ENCODE data around the gene DISP2.
A peak's percentile ranks its signal among the peaks of the same experiment; 100 is the strongest.

DISP2 gene

DNA sequence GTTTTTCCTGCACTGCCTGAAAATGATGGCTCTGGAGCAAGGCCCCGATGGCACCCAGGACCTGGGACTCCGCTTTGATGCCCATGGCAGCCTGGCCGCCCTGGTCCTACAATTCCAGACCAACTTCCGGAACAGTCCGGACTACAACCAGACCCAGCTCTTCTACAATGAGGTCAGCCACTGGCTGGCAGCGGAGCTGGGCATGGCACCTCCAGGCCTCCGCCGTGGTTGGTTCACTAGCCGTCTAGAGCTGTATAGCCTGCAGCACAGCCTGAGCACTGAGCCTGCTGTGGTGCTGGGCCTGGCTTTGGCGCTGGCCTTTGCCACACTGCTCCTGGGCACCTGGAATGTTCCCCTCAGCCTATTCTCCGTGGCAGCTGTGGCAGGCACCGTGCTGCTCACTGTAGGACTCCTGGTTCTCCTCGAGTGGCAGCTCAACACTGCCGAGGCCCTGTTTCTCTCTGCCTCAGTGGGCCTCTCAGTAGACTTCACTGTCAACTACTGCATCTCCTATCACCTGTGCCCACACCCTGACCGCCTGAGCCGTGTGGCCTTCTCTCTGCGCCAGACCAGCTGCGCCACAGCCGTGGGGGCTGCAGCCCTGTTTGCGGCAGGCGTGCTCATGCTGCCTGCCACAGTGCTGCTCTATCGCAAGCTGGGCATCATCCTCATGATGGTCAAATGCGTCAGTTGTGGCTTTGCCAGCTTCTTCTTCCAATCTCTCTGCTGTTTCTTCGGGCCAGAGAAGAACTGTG is 10.9 kb downstream of the DISP2 start:
- no peaks in the 10 kb centered on the region for H3K36me3 ChIP-seq (ENCODE audit: insufficient read depth, low read length)
- H3K9me3 ChIP-seq (ENCODE audit: control insufficient read depth, insufficient read depth, low read length), result no peaks in the 10 kb centered on the region; the same call in 1 of the 2 replicates
- H3K9ac ChIP-seq (ENCODE audit: low read depth, low read length), result no peak overlapping the region
- H3K4me1 ChIP-seq (ENCODE audit: insufficient read depth, low read length), result peaks cover 9% of the 10 kb centered on the region

DNA sequence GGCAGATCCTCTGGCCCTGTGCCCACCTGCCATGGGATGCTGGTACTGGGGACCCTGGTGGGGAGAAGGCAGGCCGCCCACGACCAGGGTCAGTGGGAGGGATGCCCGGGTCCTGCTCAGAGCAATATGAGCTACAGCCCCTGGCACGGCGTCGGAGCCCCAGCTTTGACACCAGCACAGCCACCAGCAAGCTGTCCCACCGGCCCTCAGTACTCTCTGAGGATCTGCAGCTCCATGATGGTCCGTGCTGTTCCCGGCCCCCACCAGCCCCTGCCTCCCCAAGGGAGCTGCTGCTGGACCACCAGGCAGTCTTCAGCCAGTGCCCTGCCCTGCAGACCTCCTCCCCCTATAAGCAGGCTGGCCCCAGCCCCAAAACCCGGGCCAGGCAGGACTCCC is 11.5 kb downstream of the DISP2 start:
- Histone ChIP-seq H3K36me3 (ENCODE audit: insufficient read depth, low read length) (no peaks in the 10 kb centered on the region), H3K9ac (ENCODE audit: low read depth, low read length) (no peak overlapping the region), H3K4me1 (ENCODE audit: insufficient read depth, low read length) (peaks cover 9% of the 10 kb centered on the region), H3K9me3 (ENCODE audit: control insufficient read depth, insufficient read depth, low read length) (no peaks in the 10 kb centered on the region; the same call in 1 of the 2 replicates)

DNA sequence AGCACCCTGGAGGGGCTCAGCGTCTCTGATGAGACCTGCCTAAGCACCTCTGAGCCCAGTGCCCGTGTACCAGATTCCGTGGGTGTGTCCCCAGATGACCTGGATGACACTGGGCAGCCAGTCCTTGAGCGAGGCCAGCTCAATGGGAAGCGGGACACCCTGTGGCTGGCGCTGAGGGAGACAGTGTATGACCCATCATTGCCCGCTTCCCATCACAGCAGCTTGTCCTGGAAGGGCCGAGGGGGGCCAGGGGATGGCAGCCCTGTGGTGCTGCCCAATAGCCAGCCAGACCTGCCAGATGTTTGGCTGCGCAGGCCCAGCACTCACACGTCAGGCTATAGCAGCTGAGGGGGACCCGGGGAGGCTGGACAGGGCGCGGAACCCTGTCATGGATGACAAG is 12.0 kb downstream of the DISP2 start:
- Histone ChIP-seq H3K36me3 (ENCODE audit: insufficient read depth, low read length) (no peaks in the 10 kb centered on the region), H3K4me1 (ENCODE audit: insufficient read depth, low read length) (peaks cover 9% of the 10 kb centered on the region), H3K9ac (ENCODE audit: low read depth, low read length) (no peak overlapping the region), H3K9me3 (ENCODE audit: control insufficient read depth, insufficient read depth, low read length) (no peaks in the 10 kb centered on the region; the same call in 1 of the 2 replicates)

DNA sequence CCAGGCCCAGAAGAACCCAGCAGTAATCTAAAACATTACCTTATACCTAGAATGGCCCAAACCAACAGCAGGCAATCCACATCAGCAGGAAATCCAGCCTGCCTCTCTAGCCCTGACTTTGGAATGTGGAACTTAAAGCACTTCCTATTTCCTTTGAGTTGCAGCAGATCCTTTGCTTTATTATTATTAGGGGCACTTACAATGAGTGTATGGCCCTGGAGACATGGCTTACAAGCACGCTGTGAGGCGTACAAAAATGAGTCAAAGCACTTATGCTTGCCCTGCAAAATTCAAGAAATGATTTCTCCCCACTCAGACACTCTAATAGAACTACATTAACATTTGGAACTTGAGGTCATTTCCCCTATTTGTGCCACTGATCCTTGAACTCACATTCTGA is 15.0 kb downstream of the DISP2 start:
- Histone ChIP-seq H3K4me1 (ENCODE audit: insufficient read depth, low read length) (peaks cover 9% of the 10 kb centered on the region), H3K9ac (ENCODE audit: low read depth, low read length) (no peak overlapping the region), H3K36me3 (ENCODE audit: insufficient read depth, low read length) (no peaks in the 10 kb centered on the region), H3K9me3 (ENCODE audit: control insufficient read depth, insufficient read depth, low read length) (no peaks in the 10 kb centered on the region; the same call in 1 of the 2 replicates)

DNA sequence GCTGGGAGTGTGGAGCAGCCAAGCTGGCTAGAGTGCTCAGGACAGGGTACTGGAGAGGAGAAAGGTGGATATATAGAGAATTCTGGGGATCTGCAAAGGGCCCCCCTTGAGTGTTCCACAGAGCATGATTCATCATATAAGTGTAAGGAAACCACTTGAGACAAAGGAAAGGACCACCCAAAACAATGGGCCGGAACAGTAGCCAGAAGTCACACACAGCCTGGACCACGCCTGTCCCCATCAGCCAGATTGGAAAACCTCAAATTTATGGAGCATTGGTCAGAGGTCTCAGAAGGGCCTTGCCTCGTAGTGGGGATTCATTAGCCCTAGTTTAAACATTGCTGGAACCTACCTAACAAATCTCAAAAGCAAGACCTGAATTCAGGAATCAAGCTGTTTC is 19.6 kb downstream of the DISP2 start:
- no peak overlapping the region for H3K9ac ChIP-seq (ENCODE audit: low read depth, low read length)
- no peaks in the 10 kb centered on the region for H3K9me3 ChIP-seq (ENCODE audit: control insufficient read depth, insufficient read depth, low read length)
- H3K4me1 ChIP-seq (ENCODE audit: insufficient read depth, low read length), result peaks cover 9% of the 10 kb centered on the region
- no peaks in the 10 kb centered on the region for H3K36me3 ChIP-seq (ENCODE audit: insufficient read depth, low read length)

DNA sequence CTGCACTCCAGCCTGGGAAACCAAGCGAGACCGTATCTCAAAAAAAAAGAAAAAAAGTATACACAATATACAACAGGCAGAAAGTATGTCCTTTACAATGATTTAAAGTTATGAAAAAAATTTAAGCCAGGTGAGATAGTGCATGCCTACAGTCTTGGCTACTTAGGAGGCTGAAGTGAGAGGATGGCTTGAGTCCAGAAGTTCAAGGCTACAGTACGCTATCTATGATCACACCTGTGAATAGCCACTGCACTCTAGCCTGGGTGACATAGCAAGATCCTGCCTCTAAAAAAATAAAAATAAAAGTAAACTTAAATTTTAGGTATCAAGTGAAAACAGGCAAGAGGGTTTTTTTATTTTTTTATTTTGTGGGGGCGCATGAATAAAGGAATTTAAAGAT is 21.4 kb downstream of the DISP2 start:
- no peaks in the 10 kb centered on the region for H3K9me3 ChIP-seq (ENCODE audit: control insufficient read depth, insufficient read depth, low read length)
- H3K9ac ChIP-seq (ENCODE audit: low read depth, low read length), result no peak overlapping the region

DNA sequence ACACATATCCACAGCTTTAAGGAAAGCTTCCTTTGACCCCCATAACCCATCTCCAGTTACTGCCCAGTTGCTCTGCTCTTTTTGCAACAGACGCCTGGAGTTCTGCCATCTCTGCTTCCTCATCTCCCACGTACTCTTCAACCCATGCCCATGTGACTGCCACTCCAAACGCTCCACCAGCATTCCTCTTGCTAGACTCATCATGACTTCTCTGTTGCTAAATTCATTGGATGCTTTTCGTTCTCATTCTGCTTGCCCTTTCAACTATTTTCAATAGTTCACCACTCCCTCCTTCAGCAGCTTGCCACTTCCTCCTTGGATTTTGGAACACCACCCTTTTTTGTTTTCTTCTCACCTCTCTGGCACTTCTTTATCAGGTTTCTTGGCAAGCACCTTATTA is 21.8 kb downstream of the DISP2 start:
- Histone ChIP-seq H3K9ac (ENCODE audit: low read depth, low read length) (no peak overlapping the region), H3K9me3 (ENCODE audit: control insufficient read depth, insufficient read depth, low read length) (no peaks in the 10 kb centered on the region), H3K36me3 (ENCODE audit: insufficient read depth, low read length) (no peaks in the 10 kb centered on the region), H3K4me1 (ENCODE audit: insufficient read depth, low read length) (peaks cover 7% of the 10 kb centered on the region; the same call in 1 of the 2 replicates)

More for the DNA sequence above, 21.4 kb downstream of the DISP2 start:
- peaks cover 7% of the 10 kb centered on the region; the same call in 1 of the 2 replicates for H3K4me1 ChIP-seq (ENCODE audit: insufficient read depth, low read length)
- no peaks in the 10 kb centered on the region for H3K36me3 ChIP-seq (ENCODE audit: insufficient read depth, low read length)

DNA sequence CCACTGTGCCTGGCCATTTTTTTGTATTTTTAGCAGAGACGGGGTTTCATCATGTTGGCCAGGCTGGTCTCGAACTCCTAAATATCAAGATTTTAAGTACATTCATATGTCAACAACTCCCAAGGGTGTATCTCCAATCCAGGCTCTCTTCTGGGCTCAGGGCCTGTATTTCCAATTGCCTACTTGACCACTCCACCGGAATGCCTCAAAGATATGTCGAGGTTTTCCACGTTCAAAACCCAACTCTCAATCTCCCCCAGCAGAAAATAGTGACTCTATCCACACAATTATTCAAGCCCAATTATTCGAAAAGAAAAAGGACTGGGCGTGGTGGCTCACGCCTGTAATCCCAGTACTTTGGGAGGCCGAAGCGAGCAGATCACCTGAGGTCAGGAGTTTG is 22.6 kb downstream of the DISP2 start:
- H3K36me3 ChIP-seq (ENCODE audit: insufficient read depth, low read length), result peaks cover 3% of the 10 kb centered on the region; the same call in 1 of the 2 replicates
- no peaks in the 10 kb centered on the region for H3K9me3 ChIP-seq (ENCODE audit: control insufficient read depth, insufficient read depth, low read length)
- no peak overlapping the region for H3K9ac ChIP-seq (ENCODE audit: low read depth, low read length)
- H3K4me1 ChIP-seq (ENCODE audit: insufficient read depth, low read length), result peaks cover 7% of the 10 kb centered on the region; the same call in 1 of the 2 replicates

DNA sequence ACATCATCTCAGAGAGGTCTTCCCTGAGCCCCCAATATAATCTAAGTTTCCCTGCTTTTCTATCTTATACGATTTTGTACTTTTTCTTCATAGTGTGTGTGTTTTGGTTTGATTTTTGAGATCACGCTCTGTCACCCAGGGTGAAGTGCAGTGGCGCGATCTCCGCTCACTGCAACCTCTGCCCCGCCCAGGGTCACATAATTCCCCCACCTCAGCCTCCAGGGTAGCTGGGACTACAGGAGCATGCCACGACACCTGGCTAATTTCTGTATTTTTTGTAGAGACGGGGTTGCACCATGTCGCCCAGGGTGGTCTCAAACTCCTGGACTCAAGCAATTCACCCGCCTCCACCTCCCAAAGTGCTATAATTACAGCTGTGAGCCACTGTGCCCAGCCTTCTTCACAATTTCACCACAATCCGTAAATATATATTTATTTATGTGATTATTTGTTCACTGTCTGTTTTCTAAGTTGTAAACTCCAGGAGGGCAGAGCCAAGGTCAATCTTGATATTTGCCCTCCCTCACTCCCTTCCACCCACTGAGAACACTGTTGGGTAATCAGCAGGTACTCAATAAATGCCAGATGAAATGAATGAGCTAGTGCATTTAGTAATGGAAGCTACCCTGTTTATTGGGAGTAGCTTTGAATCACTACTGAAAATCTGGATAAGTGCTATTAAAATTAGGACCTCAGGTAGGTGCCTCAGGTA is 24.0 kb downstream of the DISP2 start:
- peaks cover 7% of the 10 kb centered on the region; the same call in 1 of the 2 replicates for H3K4me1 ChIP-seq (ENCODE audit: insufficient read depth, low read length)
- H3K9ac ChIP-seq (ENCODE audit: low read depth, low read length), result peak overlapping the region; percentile 91
- peaks cover 15% of the 10 kb centered on the region for H3K36me3 ChIP-seq (ENCODE audit: insufficient read depth, low read length)
- H3K9me3 ChIP-seq (ENCODE audit: control insufficient read depth, insufficient read depth, low read length), result no peaks in the 10 kb centered on the region

DNA sequence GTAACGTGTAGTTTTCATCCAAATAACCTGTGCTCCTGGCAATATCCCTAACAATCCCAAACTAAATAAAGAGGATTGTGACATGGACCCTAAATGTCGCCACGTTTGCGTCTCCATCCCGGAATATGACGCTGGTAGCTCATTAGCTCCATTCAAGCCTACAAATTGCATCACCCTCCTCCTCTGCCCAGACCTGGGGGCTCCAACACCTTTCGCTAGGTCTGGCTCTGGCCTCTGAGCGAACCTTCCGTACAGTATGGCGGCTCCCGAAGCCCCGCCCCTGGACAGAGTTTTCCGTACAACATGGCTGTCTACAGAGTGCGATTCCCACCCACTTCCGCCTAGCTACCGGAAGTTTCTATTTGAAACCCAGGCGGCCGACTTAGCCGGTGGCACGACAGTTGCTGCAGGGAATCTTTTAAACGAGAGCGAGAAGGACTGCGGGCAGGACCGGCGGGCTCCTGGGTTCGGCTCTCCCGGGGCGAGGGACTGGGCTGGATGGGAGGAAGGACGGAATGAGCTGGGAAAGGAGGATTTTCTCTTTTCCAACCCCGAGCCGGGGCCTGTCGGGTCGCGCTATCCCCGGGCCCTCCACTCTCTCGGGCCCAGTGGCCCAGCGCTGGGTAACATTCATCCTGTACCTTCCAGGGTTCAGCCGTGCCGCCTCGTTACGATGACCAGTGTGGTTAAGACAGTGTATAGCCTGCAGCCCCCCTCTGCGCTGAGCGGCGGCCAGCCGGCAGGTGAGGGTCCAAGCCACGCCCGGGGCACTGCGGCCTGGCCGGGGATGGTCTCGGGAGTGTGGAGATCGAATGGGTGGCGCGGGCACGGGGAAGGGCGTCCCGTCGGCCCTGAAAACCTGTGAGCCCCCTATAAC is 24.8 kb downstream of the DISP2 start, which contains the start of gene KNSTRN:
KNSTRN (plus strand) TSS at position 142 of the 877 bp plus-strand sequence; CDS start at position 257, 115 bp downstream.
- Histone ChIP-seq H3K9me3 (ENCODE audit: control insufficient read depth, insufficient read depth, low read length) (peaks cover 4% of the 10 kb centered on the region), H3K9ac (ENCODE audit: low read depth, low read length) (peak within 1 kb of the TSS; percentile 91), H3K4me1 (ENCODE audit: insufficient read depth, low read length) (peaks cover 7% of the 10 kb centered on the region; the same call in 1 of the 2 replicates)

DNA sequence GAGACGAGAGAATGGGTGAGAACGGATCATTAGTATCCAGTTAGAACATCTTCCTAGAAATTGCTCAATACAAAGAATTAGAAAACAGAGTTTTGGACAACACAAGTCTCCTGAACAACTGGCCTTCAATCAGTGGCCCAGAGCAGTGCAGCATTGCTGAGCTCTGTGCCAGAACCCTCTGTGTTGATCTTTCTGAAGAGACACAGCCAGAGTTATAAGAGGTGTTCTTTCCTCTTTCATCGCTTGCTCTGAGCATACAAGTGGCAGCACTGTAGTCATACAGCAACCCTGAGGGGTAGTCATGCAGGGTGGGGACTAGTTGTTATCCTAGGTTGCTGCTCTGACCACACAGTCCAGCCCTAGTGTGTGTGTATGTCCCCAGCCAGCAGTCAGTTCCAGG is 28.5 kb downstream of the DISP2 start:
- peaks cover 4% of the 10 kb centered on the region for H3K9me3 ChIP-seq (ENCODE audit: control insufficient read depth, insufficient read depth, low read length)
- peaks cover 41% of the 10 kb centered on the region for H3K36me3 ChIP-seq (ENCODE audit: insufficient read depth, low read length)
- peaks cover 7% of the 10 kb centered on the region; the same call in 1 of the 2 replicates for H3K4me1 ChIP-seq (ENCODE audit: insufficient read depth, low read length)
- no peak overlapping the region for H3K9ac ChIP-seq (ENCODE audit: low read depth, low read length)

More for the DNA sequence above, 24.8 kb downstream of the DISP2 start, which contains the start of gene KNSTRN:
- H3K36me3 ChIP-seq (ENCODE audit: insufficient read depth, low read length), result peaks cover 23% of the 10 kb centered on the region

DNA sequence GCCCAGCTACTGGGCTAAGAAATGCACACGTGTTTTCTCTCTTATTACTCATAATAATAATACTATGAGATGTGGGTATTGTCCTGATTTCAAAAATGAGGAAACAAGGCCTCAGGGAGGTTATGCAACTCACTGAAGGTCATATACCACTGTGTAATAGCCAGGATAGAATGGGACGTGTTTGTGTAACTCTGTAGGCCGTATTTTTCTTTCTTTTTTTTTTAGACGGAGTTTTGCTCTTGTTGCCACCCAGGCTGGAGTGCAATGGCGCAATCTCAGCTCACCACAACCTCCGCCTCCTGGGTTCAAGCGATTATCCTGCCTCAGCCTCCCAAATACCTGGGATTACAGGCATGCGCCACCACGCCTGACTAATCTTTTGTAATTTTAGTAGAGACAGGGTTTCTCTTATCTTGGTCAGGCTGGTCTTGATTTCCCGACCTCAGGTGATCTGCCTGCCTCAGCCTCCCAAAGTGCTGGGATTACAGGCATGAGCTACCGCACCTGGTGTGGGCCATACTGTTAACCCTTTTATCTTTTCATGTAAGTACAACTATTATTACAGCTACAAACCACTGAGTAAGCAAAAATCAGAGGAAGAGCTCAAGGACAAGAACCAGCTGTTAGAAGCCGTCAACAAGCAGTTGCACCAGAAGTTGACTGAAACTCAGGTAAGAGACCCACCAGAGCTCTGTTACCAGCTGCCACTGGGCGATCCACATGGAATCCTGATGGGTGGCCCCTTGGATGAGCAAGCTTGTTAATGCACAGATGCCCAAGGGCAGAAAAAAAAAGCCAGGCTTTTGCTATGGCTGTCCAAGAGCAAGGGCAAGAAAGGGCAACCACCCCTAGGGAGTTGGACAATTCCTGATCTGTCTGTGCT is 31.2 kb downstream of the DISP2 start:
- peaks cover 53% of the 10 kb centered on the region for H3K36me3 ChIP-seq (ENCODE audit: insufficient read depth, low read length)
- peaks cover 4% of the 10 kb centered on the region for H3K9me3 ChIP-seq (ENCODE audit: control insufficient read depth, insufficient read depth, low read length)
- H3K9ac ChIP-seq (ENCODE audit: low read depth, low read length), result no peak overlapping the region
- no peaks in the 10 kb centered on the region for H3K4me1 ChIP-seq (ENCODE audit: insufficient read depth, low read length)

DNA sequence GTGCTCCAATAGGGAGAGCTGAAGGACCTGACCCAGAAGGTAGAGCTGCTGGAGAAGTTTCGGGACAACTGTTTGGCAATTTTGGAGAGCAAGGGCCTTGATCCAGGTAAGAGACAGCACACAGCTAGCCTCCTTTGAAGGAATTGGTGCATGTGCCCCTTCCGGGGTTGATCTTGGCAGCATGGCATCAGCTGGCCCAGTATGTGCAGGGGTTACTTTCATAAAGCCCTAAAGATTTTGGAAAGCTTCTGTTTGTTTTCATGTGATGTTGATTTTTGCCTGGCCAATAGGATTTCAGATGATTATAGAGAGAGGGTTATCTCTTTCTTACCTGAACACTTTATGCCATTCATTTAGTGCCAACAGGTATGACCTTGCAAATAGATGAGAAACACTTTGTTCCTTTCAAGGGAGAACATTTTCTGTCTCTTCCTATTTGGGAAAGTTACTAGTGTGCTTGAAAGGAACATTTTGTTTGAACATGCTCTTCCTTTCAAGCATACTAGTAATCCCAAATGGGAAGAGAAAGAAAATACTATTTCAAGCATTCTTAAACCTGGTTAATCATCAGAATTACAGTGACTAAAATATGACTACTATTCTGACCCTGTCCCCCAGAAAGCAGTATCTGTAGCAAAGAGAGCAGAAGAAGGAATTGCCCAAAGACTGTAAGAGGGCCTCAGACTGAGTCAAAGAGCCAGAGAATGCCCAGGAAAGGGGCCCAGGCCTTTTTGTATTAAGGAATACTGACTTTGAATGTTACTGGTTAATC is 32.0 kb downstream of the DISP2 start:
- H3K9ac ChIP-seq (ENCODE audit: low read depth, low read length), result no peak overlapping the region
- H3K4me1 ChIP-seq (ENCODE audit: insufficient read depth, low read length), result no peaks in the 10 kb centered on the region
- peaks cover 53% of the 10 kb centered on the region for H3K36me3 ChIP-seq (ENCODE audit: insufficient read depth, low read length)
- H3K9me3 ChIP-seq (ENCODE audit: control insufficient read depth, insufficient read depth, low read length), result peaks cover 4% of the 10 kb centered on the region

Data from ES-I3 (cell line).